Cardiac fibroblast (primary cell): ENCODE results near the gene ULBP3.
"Not testable (repeated sequence)": the region's sequence is repeated elsewhere in the genome, so short reads cannot be mapped to it uniquely, and the experiment has no call there.

Source experiments
- DNase-seq, 2 donors: peaks; one replicate each; pipeline versions ENCODE4 v3.0.0 to v3.0.0-alpha.2; 2010; ENCODE audit warnings: low read depth in 2 of 2
- H3K4me3 ChIP-seq, 2 donors: replicated peaks in 1 of 2; 1 replicate in 1 of 2; 2 replicates in 1 of 2; pipeline ENCODE4 v1.5.1; 2011; ENCODE audit warnings: low read depth in 2 of 2, low read length in 2 of 2, mild to moderate bottlenecking in 2 of 2, moderate library complexity in 1 of 2
- TF ChIP-seq, protein P1 (sequence below): IDR thresholded peaks from one replicate; pipeline ENCODE4 v1.5.1; 2011; ENCODE audit warnings: low read depth, mild to moderate bottlenecking, low read length, inconsistent platforms

Gene ULBP3

GRCh38 chr6:150016324-150017185 is 52.4 kb downstream of the ULBP3 start:
- peak; percentile 76 to 80 for DNase-seq
- TF ChIP-seq, protein P1, sequence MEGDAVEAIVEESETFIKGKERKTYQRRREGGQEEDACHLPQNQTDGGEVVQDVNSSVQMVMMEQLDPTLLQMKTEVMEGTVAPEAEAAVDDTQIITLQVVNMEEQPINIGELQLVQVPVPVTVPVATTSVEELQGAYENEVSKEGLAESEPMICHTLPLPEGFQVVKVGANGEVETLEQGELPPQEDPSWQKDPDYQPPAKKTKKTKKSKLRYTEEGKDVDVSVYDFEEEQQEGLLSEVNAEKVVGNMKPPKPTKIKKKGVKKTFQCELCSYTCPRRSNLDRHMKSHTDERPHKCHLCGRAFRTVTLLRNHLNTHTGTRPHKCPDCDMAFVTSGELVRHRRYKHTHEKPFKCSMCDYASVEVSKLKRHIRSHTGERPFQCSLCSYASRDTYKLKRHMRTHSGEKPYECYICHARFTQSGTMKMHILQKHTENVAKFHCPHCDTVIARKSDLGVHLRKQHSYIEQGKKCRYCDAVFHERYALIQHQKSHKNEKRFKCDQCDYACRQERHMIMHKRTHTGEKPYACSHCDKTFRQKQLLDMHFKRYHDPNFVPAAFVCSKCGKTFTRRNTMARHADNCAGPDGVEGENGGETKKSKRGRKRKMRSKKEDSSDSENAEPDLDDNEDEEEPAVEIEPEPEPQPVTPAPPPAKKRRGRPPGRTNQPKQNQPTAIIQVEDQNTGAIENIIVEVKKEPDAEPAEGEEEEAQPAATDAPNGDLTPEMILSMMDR = peak; percentile 51
- H3K4me3 ChIP-seq = no peak overlapping the region

- not testable (repeated sequence) for DNase-seq, H3K4me3 ChIP-seq
Observed at GRCh38 chr6:150015281-150016001, 53.5 kb downstream of the ULBP3 start.

GRCh38 chr6:150014623-150015280 is 54.2 kb downstream of the ULBP3 start:
- not testable (repeated sequence) for H3K4me3 ChIP-seq, DNase-seq

DNA sequence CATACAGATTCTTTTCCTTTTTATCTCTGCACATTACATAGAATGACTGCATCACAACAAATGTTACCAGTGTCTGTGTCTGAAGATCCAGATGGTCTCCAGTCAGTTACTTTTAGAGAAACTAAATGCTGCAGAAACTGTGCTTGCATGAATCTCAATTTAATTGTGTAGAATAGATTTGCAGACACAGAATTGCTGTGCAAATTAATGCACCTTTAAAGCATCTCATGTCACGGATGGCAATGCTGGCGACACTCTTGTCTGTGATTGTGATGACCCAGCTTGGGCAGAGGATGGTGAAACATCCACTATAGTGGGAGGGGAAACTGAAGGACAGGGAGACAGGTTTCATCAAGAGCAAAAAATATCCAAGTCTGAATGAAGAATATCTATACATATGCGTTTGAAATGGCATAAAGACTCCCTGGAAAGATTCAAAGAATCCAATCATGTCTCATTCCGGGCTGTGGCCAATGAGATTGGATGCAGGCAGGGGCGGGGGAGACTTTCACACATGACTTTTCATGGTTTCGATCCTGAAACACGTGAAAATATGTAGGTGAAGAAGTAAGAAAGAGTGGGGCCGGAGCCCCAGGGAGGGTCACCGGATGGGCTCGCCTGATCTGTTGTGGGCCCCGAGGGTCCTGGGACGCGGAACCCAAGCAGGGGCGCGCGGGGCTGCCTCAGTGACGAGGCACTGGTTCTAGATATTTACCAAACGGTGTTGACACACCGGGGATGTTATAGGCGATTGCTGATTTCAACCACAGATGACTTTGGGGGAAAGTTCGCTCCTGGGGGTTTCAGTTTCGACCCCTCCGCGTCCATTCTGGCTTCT is 54.9 kb downstream of the ULBP3 start:
- H3K4me3 ChIP-seq, DNase-seq: not testable (repeated sequence)

- not testable (repeated sequence) for H3K4me3 ChIP-seq, DNase-seq
Observed at GRCh38 chr6:150012846-150013784, 55.8 kb downstream of the ULBP3 start.
